HG02981 (cell line): ENCODE measurements around the gene SCNN1A.
"Not testable (repeated sequence)": the region's sequence is repeated elsewhere in the genome, so short reads cannot be mapped to it uniquely, and the experiment has no call there.

Experiments used
- ATAC-seq: cut with Tn5 transposase; IDR thresholded peaks from one replicate; pipeline ENCODE4 v1.9.1; 2021; ENCODE audit warnings: mild to moderate bottlenecking, moderate library complexity; ENCODE audit not compliant: unreplicated experiment

The SCNN1A gene

GRCh38 chr12:6351622-6352021 is 23.7 kb downstream of the SCNN1A start:
- no peak for ATAC-seq

DNA sequence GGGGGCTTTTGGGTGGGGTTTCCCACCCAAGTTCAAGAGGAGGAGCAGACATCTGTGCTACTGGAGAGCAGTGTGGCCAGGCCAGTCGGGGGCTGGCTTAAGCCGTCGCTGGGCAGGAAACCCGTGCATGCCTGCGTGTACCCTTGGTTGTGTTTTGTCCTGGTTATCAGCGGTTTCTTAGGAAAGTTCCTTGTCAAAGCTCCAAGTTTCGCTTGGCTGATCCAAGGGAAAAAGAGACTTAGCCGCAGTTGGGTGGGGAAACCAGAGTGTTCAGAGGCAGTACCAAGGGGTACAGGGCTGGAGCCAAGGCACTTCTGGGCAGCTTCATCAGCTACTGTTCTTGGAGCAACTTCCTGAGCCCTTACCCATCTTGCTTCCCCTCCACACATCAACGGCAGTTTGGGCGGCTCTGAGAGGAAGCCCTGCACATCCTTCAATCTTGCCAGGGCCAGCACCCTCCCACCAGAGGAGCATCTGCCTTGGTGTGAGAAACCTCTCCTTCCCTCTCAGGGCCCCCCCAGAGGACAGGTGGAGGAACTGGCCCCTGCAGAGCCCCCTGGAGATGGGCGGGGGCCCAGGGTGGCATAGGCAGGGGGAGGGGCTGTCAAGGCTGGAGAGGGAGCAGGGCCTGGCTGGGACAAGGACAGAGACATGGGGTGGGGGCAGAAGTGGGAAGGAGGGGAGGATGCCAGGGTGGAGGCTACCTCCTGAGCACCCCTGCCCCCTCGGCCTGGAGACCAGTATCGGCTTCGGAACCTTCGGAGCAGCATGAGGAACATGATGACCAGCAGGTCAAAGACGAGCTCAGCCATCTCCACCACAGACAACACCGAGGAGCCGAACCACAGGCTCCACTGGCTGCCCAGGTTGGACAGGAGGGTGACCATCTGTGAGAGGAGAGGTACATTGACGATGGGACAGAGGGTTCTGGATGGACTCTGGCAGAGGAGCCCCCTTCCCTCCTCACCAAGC is 27.7 kb downstream of the SCNN1A start:
- ATAC-seq, result no peak

- ATAC-seq, result no peak
These were observed 28.4 kb downstream of the SCNN1A start for GRCh38 chr12:6346942-6347341.

- ATAC-seq, result no peak
These were observed 29.0 kb downstream of the SCNN1A start for GRCh38 chr12:6346235-6346832.

GRCh38 chr12:6345319-6346091 is 29.9 kb downstream of the SCNN1A start:
- ATAC-seq, result no peak

DNA sequence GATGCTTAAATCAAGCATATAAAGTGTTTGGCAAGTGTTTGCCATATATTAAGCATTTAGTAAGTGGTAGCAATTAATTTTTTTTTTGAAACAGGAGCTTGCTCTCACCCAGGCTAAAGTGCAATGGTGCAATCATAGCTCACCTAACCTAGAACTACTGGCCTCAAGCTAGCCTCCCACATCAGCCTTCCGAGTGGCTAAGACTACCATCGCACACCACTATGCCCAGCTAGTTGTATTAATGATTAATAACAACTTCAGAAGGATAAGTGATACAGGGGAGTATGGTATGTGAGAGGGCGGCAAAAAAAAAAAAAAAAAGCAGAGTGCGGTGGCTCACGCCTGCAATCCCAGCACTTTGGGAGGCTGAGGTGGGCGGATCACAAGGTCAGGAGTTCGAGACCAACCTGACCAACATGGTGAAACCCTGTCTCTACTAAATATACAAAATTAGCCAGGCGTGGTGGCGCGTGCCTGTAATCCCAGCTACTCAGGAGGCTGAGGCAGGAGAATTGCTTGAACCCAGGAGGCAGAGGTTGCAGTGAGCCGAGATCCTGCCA is 31.2 kb downstream of the SCNN1A start:
- ATAC-seq, result not testable (repeated sequence)

- ATAC-seq, result no peak
These were observed 31.8 kb downstream of the SCNN1A start for GRCh38 chr12:6343518-6343917.

DNA sequence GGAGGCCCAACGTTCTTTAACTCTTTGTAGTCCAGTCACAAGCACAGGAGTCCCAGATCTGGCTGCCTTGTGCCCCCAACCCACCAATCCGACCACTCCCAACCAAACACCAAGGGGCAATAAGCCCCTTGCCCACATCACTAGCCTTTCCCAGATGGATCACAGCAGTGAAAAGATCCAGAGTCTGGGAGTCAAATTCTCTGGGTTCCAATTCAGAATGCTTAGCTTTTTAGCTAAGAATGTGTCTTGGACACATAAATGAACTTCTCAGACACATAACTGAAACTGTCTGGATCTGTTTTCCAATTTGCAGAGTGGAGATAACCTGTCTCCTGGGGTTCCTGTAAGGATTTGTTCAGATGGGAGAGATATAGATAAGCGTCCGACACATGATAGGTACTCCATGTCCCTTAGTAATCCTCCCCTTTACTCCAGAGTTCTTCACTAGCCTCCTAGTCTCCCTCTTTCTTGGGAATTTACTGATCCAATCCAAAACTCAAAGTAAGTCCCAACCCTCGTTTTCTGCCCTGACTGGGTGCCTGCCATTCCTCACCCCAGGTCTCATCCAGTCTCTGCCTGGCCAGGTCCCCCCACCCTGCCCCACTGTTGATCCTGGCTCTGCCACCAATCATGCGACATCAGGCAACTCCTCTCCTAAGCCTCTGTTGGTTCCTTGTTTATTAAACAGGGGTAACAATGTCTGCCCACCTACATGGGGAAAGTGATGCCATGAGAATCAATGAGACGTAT is 33.0 kb downstream of the SCNN1A start:
- no peak for ATAC-seq

DNA sequence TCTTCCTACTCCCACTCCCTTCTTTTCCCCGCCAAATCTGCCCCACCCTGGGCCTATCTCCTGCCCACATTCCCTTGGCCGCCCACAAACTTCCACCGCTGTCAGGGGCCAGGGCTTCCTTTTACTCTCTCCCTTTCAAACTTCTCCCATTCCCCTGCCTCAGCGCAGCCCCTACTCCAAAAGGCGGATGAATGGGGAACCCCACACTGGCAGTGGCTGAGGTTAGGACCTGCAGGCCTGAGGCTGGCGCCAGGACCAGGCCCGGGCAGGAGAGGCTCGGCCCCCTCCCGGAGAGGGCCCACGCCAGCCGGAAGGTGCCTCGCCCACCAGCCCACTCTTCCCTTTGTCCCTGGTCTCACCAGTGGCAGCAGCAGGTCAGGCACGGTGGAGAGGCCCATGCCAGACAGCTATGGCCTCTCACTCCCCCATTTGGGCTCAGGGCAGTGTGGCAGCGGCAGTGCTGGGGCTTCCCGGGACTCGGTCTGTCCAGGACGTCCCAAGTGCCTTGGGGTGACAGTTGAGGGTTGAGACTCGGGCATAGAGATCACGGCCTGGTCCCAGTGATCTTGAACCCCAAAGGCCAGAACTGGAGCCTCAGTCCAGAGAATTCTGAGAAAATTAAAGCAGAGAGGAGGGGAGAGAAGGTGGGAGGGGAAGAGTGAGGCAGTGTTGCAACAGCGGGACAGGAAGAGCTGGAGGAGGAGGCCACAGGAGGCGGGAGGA is 33.8 kb downstream of the SCNN1A start, which contains the start of gene TNFRSF1A:
TNFRSF1A (minus strand) TSS at position 660 of the 723 bp plus-strand sequence; CDS start at position 398, 262 bp downstream.
- no peak for ATAC-seq

DNA sequence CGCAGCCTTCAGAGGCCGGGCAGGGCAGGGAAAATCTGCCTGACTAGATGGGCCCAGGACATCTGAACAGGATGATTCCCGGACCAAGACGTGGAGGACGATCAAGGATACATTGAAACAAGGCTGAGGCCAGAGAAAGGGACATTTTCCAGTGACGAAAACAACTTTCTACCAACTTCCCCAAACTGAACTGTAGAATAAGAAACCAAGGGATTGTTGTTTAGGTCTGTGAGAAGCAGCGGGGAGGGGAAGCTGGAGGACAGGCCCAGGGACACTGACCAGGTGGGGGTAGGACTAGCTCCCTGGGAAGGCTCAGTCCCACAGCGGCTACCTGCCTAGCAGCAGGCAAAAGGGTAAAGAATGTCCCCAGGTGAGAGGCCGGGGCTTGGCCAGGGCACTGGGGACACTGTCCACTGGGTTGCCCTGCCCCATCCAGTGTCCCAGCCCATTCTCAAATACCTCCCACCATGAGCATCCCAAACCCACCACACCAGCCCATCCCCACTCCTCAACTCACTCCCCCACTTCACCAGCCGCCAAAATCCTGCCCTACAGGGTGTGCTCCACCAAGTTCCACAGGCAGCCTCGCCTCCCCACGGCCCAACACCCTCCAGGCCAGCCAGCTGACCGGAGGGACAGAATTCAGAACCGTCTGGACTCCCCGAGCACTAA is 34.5 kb downstream of the SCNN1A start:
- ATAC-seq, result no peak

GRCh38 chr12:6340032-6340638 is 35.2 kb downstream of the SCNN1A start:
- no peak for ATAC-seq

GRCh38 chr12:6338955-6339354 is 36.4 kb downstream of the SCNN1A start:
- no peak for ATAC-seq

- not testable (repeated sequence) for ATAC-seq
These were observed 36.8 kb downstream of the SCNN1A start for GRCh38 chr12:6338536-6338935.

- no peak for ATAC-seq
These were observed 37.4 kb downstream of the SCNN1A start for GRCh38 chr12:6337958-6338433.

GRCh38 chr12:6336889-6337853 is 38.2 kb downstream of the SCNN1A start:
- ATAC-seq, result no peak

- ATAC-seq, result no peak
These were observed 39.1 kb downstream of the SCNN1A start for GRCh38 chr12:6336079-6336888.
